K562 (cell line): Measurements from ENCODE around the gene LGALS8. TPM values are rescaled to one million over a fixed set of nuclear protein-coding genes. Genes with fewer than 3 reads are reported as not detected.

Experiments
- FOXP1 ChIP-seq: sonication (generic); formaldehyde crosslinking; IDR thresholded peaks from 2 replicates; pipeline ENCODE4 v1.8.0; 2022; ENCODE audit warnings: mild to moderate bottlenecking, missing genetic modification reagents
- HNRNPK ChIP-seq: fragments of 200-400 bp; formaldehyde crosslinking; IDR thresholded peaks from one replicate; pipeline ENCODE4 v1.6.1; 2018; ENCODE audit warnings: mild to moderate bottlenecking, low read depth, low read length; ENCODE audit not compliant: poor library complexity, severe bottlenecking
- HNRNPLL ChIP-seq: fragments of 200-400 bp; formaldehyde crosslinking; IDR thresholded peaks from 2 replicates; pipeline ENCODE4 v1.6.1; 2017; ENCODE audit warnings: low read length, low read depth, mild to moderate bottlenecking; ENCODE audit not compliant: poor library complexity, severe bottlenecking
- KAT7 ChIP-seq: sonication (generic); formaldehyde crosslinking; IDR thresholded peaks from 2 replicates; pipeline ENCODE4 v1.8.0; 2022; ENCODE audit warnings: missing genetic modification reagents, mild to moderate bottlenecking, borderline replicate concordance
- LEF1 ChIP-seq: fragments of 450-650 bp; IDR thresholded peaks from 2 replicates; pipeline ENCODE4 v1.6.1; 2016; ENCODE audit warnings: mild to moderate bottlenecking
- MAZ ChIP-seq, 2 experiments: fragments of 450-650 bp in 1 of 2; sonication (generic) in 1 of 2; formaldehyde crosslinking; IDR thresholded peaks in 1 of 2; conservative IDR thresholded peaks in 1 of 2; 2 replicates each; pipeline versions ENCODE4 v1.4.0 to v1.5.0; 2020; ENCODE audit warnings: mild to moderate bottlenecking in 1 of 2, missing genetic modification reagents in 1 of 2
- NCOA2 ChIP-seq, 2 experiments: fragments of 450-650 bp; IDR thresholded peaks; 2 replicates each; pipeline ENCODE4 v1.6.1; 2018; ENCODE audit warnings: mild to moderate bottlenecking in 2 of 2, moderate library complexity in 1 of 2; ENCODE audit not compliant: partially characterized antibody in 2 of 2
- NEUROD1 ChIP-seq: fragments of 150-350 bp; IDR thresholded peaks from 2 replicates; pipeline ENCODE4 v1.6.1; 2014; ENCODE audit warnings: borderline replicate concordance, low read length, low read depth; ENCODE audit not compliant: partially characterized antibody
- RFX7 ChIP-seq: fragments of 250-450 bp; sonication (Bioruptor Pico); IDR thresholded peaks from 2 replicates; pipeline ENCODE4 v1.5.1; 2021; ENCODE audit warnings: mild to moderate bottlenecking
- RUNX1 ChIP-seq: sonication (generic); IDR thresholded peaks from 2 replicates; pipeline ENCODE4 v1.6.1; 2016; ENCODE audit warnings: antibody characterized with exemption, low read depth
- SMAD2 ChIP-seq: fragments of 150-350 bp; IDR thresholded peaks from 2 replicates; pipeline ENCODE4 v1.6.1; 2014; ENCODE audit warnings: low read depth, mild to moderate bottlenecking, low read length
- XRCC3 ChIP-seq: fragments of 450-650 bp; IDR thresholded peaks from 2 replicates; pipeline ENCODE4 v1.6.1; 2017; ENCODE audit warnings: mild to moderate bottlenecking, moderate library complexity
- YBX1 ChIP-seq: fragments of 450-650 bp; IDR thresholded peaks from 2 replicates; pipeline ENCODE4 v1.7.1; 2016; ENCODE audit warnings: mild to moderate bottlenecking
- ZBTB8A ChIP-seq: fragments of 450-650 bp; IDR thresholded peaks from 2 replicates; pipeline ENCODE4 v1.6.1; 2018; ENCODE audit warnings: mild to moderate bottlenecking, moderate library complexity; ENCODE audit not compliant: partially characterized antibody
- ZNF764 ChIP-seq: fragments of 250-450 bp; sonication (Bioruptor Pico); IDR thresholded peaks from 2 replicates; pipeline ENCODE4 v1.4.0; 2020; ENCODE audit warnings: low read depth, mild to moderate bottlenecking, moderate library complexity
- polyA plus RNA-seq, 8 experiments: library from polyadenylated mRNA; depleted of rRNA in 4 of 8; stranded (reverse) in 5 of 8; unstranded in 3 of 8; fragments of >200 nt; fragmentation: Nextera tagmentation in 2 of 8; fragmentation: Illumina TruSeq in 1 of 8; extraction: Ambion mirVana in 2 of 8; extraction: Trizol in 1 of 8; gene quantifications; 2 replicates each; pipeline versions ENCODE4 v1.2.1 to v1.2.3, GENCODE V29; 2011 to 2014; ENCODE audit warnings: inconsistent platforms in 1 of 8, missing spikeins in 1 of 8
- total RNA-seq, 7 experiments: library from RNA; depleted of rRNA in 6 of 7; stranded (reverse); fragments of >200 nt in 6 of 7; fragmentation: Illumina TruSeq in 2 of 7; extraction: Trizol in 2 of 7; gene quantifications; 2 replicates each; pipeline versions ENCODE4 v1.2.1 to v1.2.3, GENCODE V29; 2011 to 2021; ENCODE audit warnings: low replicate concordance in 1 of 7
- TF ChIP-seq, protein P1 (sequence below): fragments of 250-450 bp; sonication (Bioruptor Pico); IDR thresholded peaks from 2 replicates; pipeline ENCODE4 v1.8.0; 2022; ENCODE audit warnings: moderate library complexity, mild to moderate bottlenecking, inconsistent platforms
- TF ChIP-seq, protein P2 (sequence below): sonication (generic); formaldehyde crosslinking; IDR thresholded peaks from 2 replicates; pipeline ENCODE4 v1.8.0; 2023; ENCODE audit warnings: mild to moderate bottlenecking, missing genetic modification reagents
- TF ChIP-seq, protein P3 (sequence below), 2 experiments: IDR thresholded peaks in 1 of 2; conservative IDR thresholded peaks in 1 of 2; 2 replicates each; pipeline ENCODE4 v1.6.1; 2016; ENCODE audit warnings: low read depth in 2 of 2, mild to moderate bottlenecking in 1 of 2, missing compliant biosample characterization in 1 of 2, missing genetic modification characterization in 1 of 2, moderate library complexity in 1 of 2
- TF ChIP-seq, protein P4 (sequence below): sonication (generic); formaldehyde crosslinking; IDR thresholded peaks from 2 replicates; pipeline ENCODE4 v1.8.1; 2022; ENCODE audit warnings: missing genetic modification reagents

Gene LGALS8
- total and polyA plus RNA-seq, 9 of the 15 experiments (the other 6 are each of a cell fraction or from before 2014, with no cell fraction given): 57.4 to 87.7 (median 70.3) TPM

DNA sequence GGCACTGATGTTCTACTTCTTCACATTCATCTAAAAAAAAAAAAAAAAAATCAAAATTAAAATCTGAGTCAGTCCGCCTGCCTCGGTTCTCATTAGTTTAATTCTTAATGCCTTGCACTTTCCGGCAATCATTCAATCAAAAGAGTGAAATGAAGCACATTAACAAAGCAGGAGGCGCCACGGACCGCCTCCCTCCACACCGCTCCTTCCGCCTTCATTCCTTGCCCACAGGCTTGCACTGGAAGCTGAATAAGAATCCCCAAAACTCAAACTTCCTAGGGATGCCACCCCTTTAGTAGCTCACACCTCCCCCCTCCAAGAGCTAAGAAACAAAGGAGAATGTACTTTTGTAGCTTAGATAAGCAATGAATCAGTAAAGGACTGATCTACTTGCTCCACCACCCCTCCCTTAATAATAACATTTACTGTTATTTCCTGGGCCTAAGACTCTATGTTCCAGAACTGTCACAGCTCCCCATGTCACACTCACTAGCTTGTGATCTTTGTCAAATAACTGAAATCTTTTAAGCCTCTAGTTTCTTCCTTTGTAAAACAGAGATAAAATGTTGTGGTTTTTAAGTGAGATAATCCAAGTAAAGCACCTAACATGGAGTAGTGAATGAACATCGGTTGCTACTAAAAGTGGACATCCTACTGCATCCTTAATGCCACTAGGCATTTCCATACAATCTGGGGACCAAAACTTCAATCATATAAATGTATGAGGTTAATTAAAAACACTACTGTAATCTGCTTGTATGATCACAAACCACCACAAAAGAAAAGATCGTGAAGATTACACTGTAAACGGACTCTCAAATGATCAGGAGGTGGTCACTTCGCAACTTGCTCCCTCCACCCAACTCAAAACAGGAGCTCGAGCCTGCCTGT, 27.4 kb downstream of the LGALS8 start (continued):
- TF ChIP-seq, protein P1, sequence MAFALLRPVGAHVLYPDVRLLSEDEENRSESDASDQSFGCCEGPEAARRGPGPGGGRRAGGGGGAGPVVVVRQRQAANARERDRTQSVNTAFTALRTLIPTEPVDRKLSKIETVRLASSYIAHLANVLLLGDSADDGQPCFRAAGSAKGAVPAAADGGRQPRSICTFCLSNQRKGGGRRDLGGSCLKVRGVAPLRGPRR (CRISPR knock-in tag): no peak
- TF ChIP-seq ZBTB8A (no peak), NCOA2 (IDR thresholded peaks at IDR 0.05; ENCODE audit: partially characterized antibody in 2 of 2) (no peak), NEUROD1 (no peak), YBX1 (no peak), LEF1 (no peak), KAT7 (CRISPR knock-in tag) (no peak), SMAD2 (no peak), HNRNPK (no peak), XRCC3 (no peak), FOXP1 (CRISPR knock-in tag) (no peak), ZNF764 (CRISPR knock-in tag) (no peak), HNRNPLL (no peak), RFX7 (CRISPR knock-in tag) (no peak), MAZ (CRISPR knock-in tag; conservative IDR thresholded peaks at IDR 0.05 in 1 of 2, IDR thresholded peaks at IDR 0.05 in 1 of 2) (peak in 1 of 2 experiments; percentile 32; a peak in 1 of 4 replicates), RUNX1 (no peak)
- TF ChIP-seq, protein P2, sequence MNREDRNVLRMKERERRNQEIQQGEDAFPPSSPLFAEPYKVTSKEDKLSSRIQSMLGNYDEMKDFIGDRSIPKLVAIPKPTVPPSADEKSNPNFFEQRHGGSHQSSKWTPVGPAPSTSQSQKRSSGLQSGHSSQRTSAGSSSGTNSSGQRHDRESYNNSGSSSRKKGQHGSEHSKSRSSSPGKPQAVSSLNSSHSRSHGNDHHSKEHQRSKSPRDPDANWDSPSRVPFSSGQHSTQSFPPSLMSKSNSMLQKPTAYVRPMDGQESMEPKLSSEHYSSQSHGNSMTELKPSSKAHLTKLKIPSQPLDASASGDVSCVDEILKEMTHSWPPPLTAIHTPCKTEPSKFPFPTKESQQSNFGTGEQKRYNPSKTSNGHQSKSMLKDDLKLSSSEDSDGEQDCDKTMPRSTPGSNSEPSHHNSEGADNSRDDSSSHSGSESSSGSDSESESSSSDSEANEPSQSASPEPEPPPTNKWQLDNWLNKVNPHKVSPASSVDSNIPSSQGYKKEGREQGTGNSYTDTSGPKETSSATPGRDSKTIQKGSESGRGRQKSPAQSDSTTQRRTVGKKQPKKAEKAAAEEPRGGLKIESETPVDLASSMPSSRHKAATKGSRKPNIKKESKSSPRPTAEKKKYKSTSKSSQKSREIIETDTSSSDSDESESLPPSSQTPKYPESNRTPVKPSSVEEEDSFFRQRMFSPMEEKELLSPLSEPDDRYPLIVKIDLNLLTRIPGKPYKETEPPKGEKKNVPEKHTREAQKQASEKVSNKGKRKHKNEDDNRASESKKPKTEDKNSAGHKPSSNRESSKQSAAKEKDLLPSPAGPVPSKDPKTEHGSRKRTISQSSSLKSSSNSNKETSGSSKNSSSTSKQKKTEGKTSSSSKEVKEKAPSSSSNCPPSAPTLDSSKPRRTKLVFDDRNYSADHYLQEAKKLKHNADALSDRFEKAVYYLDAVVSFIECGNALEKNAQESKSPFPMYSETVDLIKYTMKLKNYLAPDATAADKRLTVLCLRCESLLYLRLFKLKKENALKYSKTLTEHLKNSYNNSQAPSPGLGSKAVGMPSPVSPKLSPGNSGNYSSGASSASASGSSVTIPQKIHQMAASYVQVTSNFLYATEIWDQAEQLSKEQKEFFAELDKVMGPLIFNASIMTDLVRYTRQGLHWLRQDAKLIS (CRISPR knock-in tag): no peak
- TF ChIP-seq, protein P3, sequence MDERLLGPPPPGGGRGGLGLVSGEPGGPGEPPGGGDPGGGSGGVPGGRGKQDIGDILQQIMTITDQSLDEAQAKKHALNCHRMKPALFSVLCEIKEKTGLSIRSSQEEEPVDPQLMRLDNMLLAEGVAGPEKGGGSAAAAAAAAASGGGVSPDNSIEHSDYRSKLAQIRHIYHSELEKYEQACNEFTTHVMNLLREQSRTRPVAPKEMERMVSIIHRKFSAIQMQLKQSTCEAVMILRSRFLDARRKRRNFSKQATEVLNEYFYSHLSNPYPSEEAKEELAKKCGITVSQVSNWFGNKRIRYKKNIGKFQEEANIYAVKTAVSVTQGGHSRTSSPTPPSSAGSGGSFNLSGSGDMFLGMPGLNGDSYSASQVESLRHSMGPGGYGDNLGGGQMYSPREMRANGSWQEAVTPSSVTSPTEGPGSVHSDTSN (CRISPR knock-in tag; IDR thresholded peaks at IDR 0.05; ENCODE audit: low read depth): no peak
- TF ChIP-seq, protein P3 (tag; conservative IDR thresholded peaks at IDR 0.05; ENCODE audit: low read depth): 0 out of 2 replicates have a peak, but pooled peaks have one; percentile 19
- TF ChIP-seq, protein P4, sequence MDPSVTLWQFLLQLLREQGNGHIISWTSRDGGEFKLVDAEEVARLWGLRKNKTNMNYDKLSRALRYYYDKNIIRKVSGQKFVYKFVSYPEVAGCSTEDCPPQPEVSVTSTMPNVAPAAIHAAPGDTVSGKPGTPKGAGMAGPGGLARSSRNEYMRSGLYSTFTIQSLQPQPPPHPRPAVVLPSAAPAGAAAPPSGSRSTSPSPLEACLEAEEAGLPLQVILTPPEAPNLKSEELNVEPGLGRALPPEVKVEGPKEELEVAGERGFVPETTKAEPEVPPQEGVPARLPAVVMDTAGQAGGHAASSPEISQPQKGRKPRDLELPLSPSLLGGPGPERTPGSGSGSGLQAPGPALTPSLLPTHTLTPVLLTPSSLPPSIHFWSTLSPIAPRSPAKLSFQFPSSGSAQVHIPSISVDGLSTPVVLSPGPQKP (CRISPR knock-in tag): no peak
